Measurements from ENCODE around the gene HADH.

DNA sequence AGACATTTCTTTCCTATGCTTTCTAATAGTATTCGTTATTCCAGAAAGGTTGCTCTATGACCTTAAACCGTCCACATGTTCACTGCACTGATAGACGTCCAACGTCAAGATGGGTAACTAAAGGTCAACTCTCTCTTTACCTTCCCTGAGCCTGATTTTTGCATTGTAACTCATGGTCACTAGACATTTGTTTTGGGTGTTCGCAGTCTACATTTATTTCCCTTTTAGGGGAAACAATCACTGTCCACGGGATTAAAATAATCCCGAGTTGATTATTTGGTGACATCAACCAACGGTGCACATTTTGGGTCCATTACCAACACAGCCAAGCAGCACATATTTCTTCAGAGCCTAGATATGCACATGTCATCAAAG, 540 bp upstream of the HADH start:
- TF ChIP-seq, protein P1, sequence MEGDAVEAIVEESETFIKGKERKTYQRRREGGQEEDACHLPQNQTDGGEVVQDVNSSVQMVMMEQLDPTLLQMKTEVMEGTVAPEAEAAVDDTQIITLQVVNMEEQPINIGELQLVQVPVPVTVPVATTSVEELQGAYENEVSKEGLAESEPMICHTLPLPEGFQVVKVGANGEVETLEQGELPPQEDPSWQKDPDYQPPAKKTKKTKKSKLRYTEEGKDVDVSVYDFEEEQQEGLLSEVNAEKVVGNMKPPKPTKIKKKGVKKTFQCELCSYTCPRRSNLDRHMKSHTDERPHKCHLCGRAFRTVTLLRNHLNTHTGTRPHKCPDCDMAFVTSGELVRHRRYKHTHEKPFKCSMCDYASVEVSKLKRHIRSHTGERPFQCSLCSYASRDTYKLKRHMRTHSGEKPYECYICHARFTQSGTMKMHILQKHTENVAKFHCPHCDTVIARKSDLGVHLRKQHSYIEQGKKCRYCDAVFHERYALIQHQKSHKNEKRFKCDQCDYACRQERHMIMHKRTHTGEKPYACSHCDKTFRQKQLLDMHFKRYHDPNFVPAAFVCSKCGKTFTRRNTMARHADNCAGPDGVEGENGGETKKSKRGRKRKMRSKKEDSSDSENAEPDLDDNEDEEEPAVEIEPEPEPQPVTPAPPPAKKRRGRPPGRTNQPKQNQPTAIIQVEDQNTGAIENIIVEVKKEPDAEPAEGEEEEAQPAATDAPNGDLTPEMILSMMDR (IDR thresholded peaks at IDR 0.05; ENCODE audit: low read depth, low read length, poor library complexity, severe bottlenecking), result no peak
- no peak for TF ChIP-seq EZH2phosphoT487 (IDR thresholded peaks at IDR 0.05; ENCODE audit: borderline replicate concordance, low read length)

All from DOHH2 (cell line).